K562 (cell line): ENCODE measurements around the gene UGT1A9. TPM values are rescaled to one million over a fixed set of nuclear protein-coding genes. Genes with fewer than 3 reads are reported as not detected.

Source experiments
- ATAC-seq: fragments of 200-7000 bp; cut with Tn5 transposase; 3 replicates; pipeline ENCODE4 v1.9.1; 2020; ENCODE audit warnings: moderate library complexity
- BruUV-seq: library from RNA; stranded (reverse); fragments of 400-500 nt; replicated peaks from 2 replicates; lab custom pipeline; 2021; lab: Mats Ljungman, UMichigan
- CTCF ChIA-PET: fragments of 300-600 bp; formaldehyde crosslinking; extraction: SDS; loops from one replicate; lab custom pipeline; 2021; ENCODE audit warnings: low intra/inter-chr PET ratio; lab: Yijun Ruan, JAX
- POLR2A ChIA-PET: fragments of 300-600, 350-650 bp; sonication (Branson Sonifier 250); formaldehyde crosslinking; extraction: SDS; loops from one replicate; lab custom pipeline; 2021; ENCODE audit warnings: antibody characterized with exemption, inconsistent platforms; lab: Yijun Ruan, JAX
- DNase-seq, 4 experiments: peaks; one replicate each; pipeline versions ENCODE4 v3.0.0 to v3.0.0-alpha.2; 2011 to 2018; ENCODE audit warnings: low spot score in 3 of 4, mixed read lengths in 3 of 4; ENCODE audit errors: extremely low read depth in 1 of 4
- FAIRE-seq: peaks from 2 replicates; lab custom pipeline; 2011; peaks lifted over from hg19 to GRCh38; lab: Jason Lieb, UNC
- H2AFZ ChIP-seq: 2 replicates; pipeline ENCODE4 v1.6.0; 2011; ENCODE audit warnings: low read depth, low read length, control low read depth, inconsistent platforms
- H3K27ac ChIP-seq: fragments of 200-600 bp; 3 replicates; pipeline ENCODE4 v1.8.0; 2011; ENCODE audit warnings: low read depth, mild to moderate bottlenecking, control low read depth, inconsistent platforms, low read length, moderate library complexity, mixed read lengths; ENCODE audit errors: extremely low read depth
- H3K27me3 ChIP-seq, 2 experiments: fragments of 300-600 bp in 1 of 2; 2 replicates in 1 of 2; 3 replicates in 1 of 2; pipeline versions ENCODE4 v1.6.0 to v1.8.0; 2011; ENCODE audit warnings: inconsistent platforms in 2 of 2, low read length in 2 of 2, mild to moderate bottlenecking in 1 of 2, mixed read lengths in 1 of 2, moderate library complexity in 1 of 2; ENCODE audit not compliant: control insufficient read depth in 2 of 2, insufficient read depth in 2 of 2
- H3K36me3 ChIP-seq: fragments of 300-600 bp; 3 replicates; pipeline ENCODE4 v1.8.0; 2011; ENCODE audit warnings: mild to moderate bottlenecking, low read length, inconsistent platforms; ENCODE audit not compliant: control insufficient read depth, insufficient read depth
- H3K4me1 ChIP-seq, 2 experiments: fragments of 200-600 bp in 1 of 2; replicated peaks in 1 of 2; 2 replicates in 1 of 2; 3 replicates in 1 of 2; pipeline versions ENCODE4 v1.5.1 to v1.8.0; 2011; ENCODE audit warnings: inconsistent platforms in 2 of 2, low read length in 2 of 2, mild to moderate bottlenecking in 1 of 2, mixed read lengths in 1 of 2, moderate library complexity in 1 of 2; ENCODE audit not compliant: control insufficient read depth in 2 of 2, insufficient read depth in 2 of 2
- H3K4me2 ChIP-seq: 2 replicates; pipeline ENCODE4 v1.6.1; 2011; ENCODE audit warnings: low read length, control low read depth, inconsistent platforms, mixed read lengths; ENCODE audit not compliant: insufficient read depth
- H3K4me3 ChIP-seq: fragments of 200-600 bp; sonication (generic), shearing (Covaris generic); 2 replicates; pipeline ENCODE4 v1.5.1; 2016; ENCODE audit warnings: control low read depth, inconsistent platforms
- H3K79me2 ChIP-seq: fragments of 200-600 bp; 3 replicates; pipeline ENCODE4 v1.8.0; 2011; ENCODE audit warnings: low read length, inconsistent platforms; ENCODE audit not compliant: control insufficient read depth, insufficient read depth
- H3K9ac ChIP-seq, 2 experiments: 2 replicates each; pipeline versions ENCODE4 v1.6.0 to v1.6.1; 2011; ENCODE audit warnings: low read depth in 2 of 2, low read length in 2 of 2, control low read depth in 1 of 2, inconsistent platforms in 1 of 2, mild to moderate bottlenecking in 1 of 2, mixed read lengths in 1 of 2; ENCODE audit not compliant: insufficient read depth in 1 of 2
- H3K9me1 ChIP-seq: one replicate; pipeline ENCODE4 v1.6.0; 2011; ENCODE audit warnings: inconsistent platforms, mild to moderate bottlenecking, low read length, moderate library complexity; ENCODE audit not compliant: control insufficient read depth, insufficient read depth
- H3K9me3 ChIP-seq: replicated peaks from 2 replicates; pipeline ENCODE4 v1.5.1; 2011; ENCODE audit warnings: low read depth, low read length, inconsistent platforms; ENCODE audit not compliant: control insufficient read depth, insufficient read depth
- H4K20me1 ChIP-seq: replicated peaks from 2 replicates; pipeline ENCODE4 v1.6.1; 2011; ENCODE audit warnings: low read length, inconsistent platforms, mixed read lengths; ENCODE audit not compliant: control insufficient read depth, insufficient read depth
- CC2D1A ChIP-seq: fragments of 450-650 bp; IDR thresholded peaks from 2 replicates; pipeline ENCODE4 v1.6.1; 2017; ENCODE audit warnings: mild to moderate bottlenecking
- CHCHD3 ChIP-seq: fragments of 250-450 bp; sonication (Bioruptor Pico); IDR thresholded peaks from 2 replicates; pipeline ENCODE4 v2.1.2; 2022; ENCODE audit warnings: mild to moderate bottlenecking
- CXXC5 ChIP-seq: fragments of 250-450 bp; sonication (Bioruptor Pico); IDR thresholded peaks from 2 replicates; pipeline ENCODE4 v1.8.0; 2022; ENCODE audit warnings: inconsistent platforms, mild to moderate bottlenecking, moderate library complexity
- DNMT1 ChIP-seq: fragments of 450-650 bp; IDR thresholded peaks from 2 replicates; pipeline ENCODE4 v1.6.1; 2016; ENCODE audit warnings: antibody characterized with exemption, mild to moderate bottlenecking
- ESRRA ChIP-seq: fragments of 450-650 bp; IDR thresholded peaks from 2 replicates; pipeline ENCODE4 v1.6.1; 2014; ENCODE audit warnings: low read depth, mild to moderate bottlenecking, moderate library complexity, borderline replicate concordance
- FOXP4 ChIP-seq: sonication (generic); formaldehyde crosslinking; IDR thresholded peaks from 2 replicates; pipeline ENCODE4 v1.8.0; 2022; ENCODE audit warnings: mild to moderate bottlenecking, missing genetic modification reagents, borderline replicate concordance
- HLTF ChIP-seq: fragments of 450-650 bp; IDR thresholded peaks from 2 replicates; pipeline ENCODE4 v1.6.1; 2016
- IRF2 ChIP-seq: sonication (generic); formaldehyde crosslinking; IDR thresholded peaks from 2 replicates; pipeline ENCODE4 v1.8.1; 2022; ENCODE audit warnings: mild to moderate bottlenecking, missing genetic modification reagents
- L3MBTL2 ChIP-seq: fragments of 450-650 bp; IDR thresholded peaks from 2 replicates; pipeline ENCODE4 v1.6.1; 2016; ENCODE audit warnings: mild to moderate bottlenecking, moderate library complexity
- NUFIP1 ChIP-seq: fragments of 450-650 bp; IDR thresholded peaks from 2 replicates; pipeline ENCODE4 v1.6.1; 2018; ENCODE audit not compliant: partially characterized antibody
- RBM15 ChIP-seq: fragments of 200-400 bp; formaldehyde crosslinking; IDR thresholded peaks from 2 replicates; pipeline ENCODE4 v1.6.1; 2018; ENCODE audit warnings: mild to moderate bottlenecking, low read length, moderate library complexity; ENCODE audit not compliant: insufficient read depth
- SAFB ChIP-seq: fragments of 200-400 bp; formaldehyde crosslinking; IDR thresholded peaks from 2 replicates; pipeline ENCODE4 v1.6.1; 2017; ENCODE audit warnings: low read depth, low read length, borderline replicate concordance
- SP1 ChIP-seq: sonication (generic); formaldehyde crosslinking; IDR thresholded peaks from 2 replicates; pipeline ENCODE4 v1.8.1; 2022; ENCODE audit warnings: mild to moderate bottlenecking, missing genetic modification reagents
- THRB ChIP-seq: fragments of 450-650 bp; formaldehyde crosslinking; conservative IDR thresholded peaks from 2 replicates; pipeline ENCODE4 v1.4.0; 2022; ENCODE audit warnings: mild to moderate bottlenecking, missing genetic modification characterization
- ZEB2 ChIP-seq: fragments of 450-650 bp; IDR thresholded peaks from 2 replicates; pipeline ENCODE4 v1.6.1; 2016
- ZKSCAN8 ChIP-seq: fragments of 200-800 bp; sonication (Bioruptor generic); IDR thresholded peaks from 2 replicates; pipeline ENCODE4 v1.6.1; 2016; ENCODE audit warnings: missing genetic modification characterization, missing compliant biosample characterization
- ZNF124 ChIP-seq: sonication (generic); formaldehyde crosslinking; IDR thresholded peaks from 2 replicates; pipeline ENCODE4 v1.8.1; 2022; ENCODE audit warnings: missing genetic modification reagents
- ZNF134 ChIP-seq: fragments of 250-450 bp; sonication (Bioruptor Pico); conservative IDR thresholded peaks from 2 replicates; pipeline ENCODE4 v1.4.0; 2020
- ZNF217 ChIP-seq: sonication (generic); formaldehyde crosslinking; IDR thresholded peaks from 2 replicates; pipeline ENCODE4 v1.8.0; 2022; ENCODE audit warnings: mild to moderate bottlenecking, missing genetic modification reagents
- ZNF311 ChIP-seq: fragments of 250-450 bp; sonication (Bioruptor Pico); IDR thresholded peaks from 2 replicates; pipeline ENCODE4 v1.4.0; 2020; ENCODE audit warnings: mild to moderate bottlenecking, moderate library complexity
- WGBS: fragments of 100-300 bp; shearing (Covaris generic); methylation state at CpG from one replicate; pipeline ENCODE4 v1.1.6; 2016; ENCODE audit warnings: low coverage, mixed read lengths; ENCODE audit not compliant: insufficient coverage; ENCODE audit errors: missing lambda C conversion rate; 5-methylcytosine and 5-hydroxymethylcytosine counted together
- in situ Hi-C: fragments of 300-500 bp; cut with MboI; formaldehyde crosslinking; loops from 4 replicates; pipeline ENCODE4 v1.15.0; 2018; ENCODE audit warnings: inconsistent platforms, mixed read lengths
- intact Hi-C: fragments of 100-400 bp; cut with micrococcal nuclease; formaldehyde crosslinking; loops from 2 replicates; pipeline ENCODE4 v1.14.2; 2022
- polyA plus RNA-seq, 8 experiments: library from polyadenylated mRNA; depleted of rRNA in 4 of 8; stranded (reverse) in 5 of 8; unstranded in 3 of 8; fragments of >200 nt; fragmentation: Nextera tagmentation in 2 of 8; fragmentation: Illumina TruSeq in 1 of 8; extraction: Ambion mirVana in 2 of 8; extraction: Trizol in 1 of 8; gene quantifications; 2 replicates each; pipeline versions ENCODE4 v1.2.1 to v1.2.3, GENCODE V29; 2011 to 2014; ENCODE audit warnings: inconsistent platforms in 1 of 8, missing spikeins in 1 of 8
- total RNA-seq, 7 experiments: library from RNA; depleted of rRNA in 6 of 7; stranded (reverse); fragments of >200 nt in 6 of 7; fragmentation: Illumina TruSeq in 2 of 7; extraction: Trizol in 2 of 7; gene quantifications; 2 replicates each; pipeline versions ENCODE4 v1.2.1 to v1.2.3, GENCODE V29; 2011 to 2021; ENCODE audit warnings: low replicate concordance in 1 of 7

The UGT1A9 gene
- total and polyA plus RNA-seq, 9 of the 15 experiments (the other 6 are each of a cell fraction or from before 2014, with no cell fraction given) = 0.09 TPM; not detected in 8

GRCh38 chr2:233693963-233694362 lies 22.3 kb downstream of the UGT1A9 start (continued):
- no peak for TF ChIP-seq HLTF
- TF ChIP-seq ZKSCAN8 (CRISPR knock-in tag) = no peak
- no peak for TF ChIP-seq ZNF134 (CRISPR knock-in tag)
- no peak for TF ChIP-seq NUFIP1
- TF ChIP-seq THRB = no peak
- TF ChIP-seq, all 486 proteins: peak for 0

- in situ Hi-C loops (no loop called here), intact Hi-C loops (no loop called here)
- Histone ChIP-seq H3K36me3 (no peaks in the 10 kb centered on the region), H3K9me3 (no peaks in the 10 kb centered on the region), H2AFZ (no peak overlapping the region), H4K20me1 (no peaks in the 10 kb centered on the region), H3K4me2 (no peak overlapping the region), H3K27ac (no peak overlapping the region), H3K27me3 (no peaks in the 10 kb centered on the region), H3K9ac (no peak overlapping the region), H3K4me3 (no peak overlapping the region), H3K4me1 (peaks cover 0 to 10% of the 10 kb centered on the region in 2 experiments; a peak in 3 of 5 replicates), H3K79me2 (no peaks in the 10 kb centered on the region), H3K9me1 (no peaks in the 10 kb centered on the region)
- POLR2A ChIA-PET = no interaction called here
- CTCF ChIA-PET = no interaction called here
- no peak for FAIRE-seq
- no peak for ATAC-seq
- 75% methylated on average over 2 of the region's 4 CpGs for WGBS
- TF ChIP-seq FOXP4 (CRISPR knock-in tag) (no peak), RBM15 (no peak), CHCHD3 (CRISPR knock-in tag) (no peak), ESRRA (no peak), ZNF124 (no peak), CC2D1A (no peak), L3MBTL2 (no peak), ZEB2 (no peak), IRF2 (no peak), ZNF217 (CRISPR knock-in tag) (no peak), CXXC5 (CRISPR knock-in tag) (no peak), THRB (no peak), DNMT1 (no peak), ZNF311 (CRISPR knock-in tag) (no peak), SAFB (no peak), SP1 (CRISPR knock-in tag) (no peak)
- no peak for DNase-seq
- BruUV-seq = no TSS peak
These were observed 27.0 kb downstream of the UGT1A9 start for GRCh38 chr2:233698740-233699139.
